ENCODE results near the gene DAW1. TPM values are rescaled to one million over a fixed set of nuclear protein-coding genes. Genes with fewer than 3 reads are reported as not detected.

The DAW1 gene
- total RNA-seq, 2 donors from 2014 or later: not detected

GRCh38 chr2:227889336-227889735 is 17.9 kb downstream of the DAW1 start:
- Histone ChIP-seq H3K36me3 (no peaks in the 10 kb centered on the region), H3K9me3 (no peaks in the 10 kb centered on the region), H3K27me3 (no peaks in the 10 kb centered on the region), H3K4me3 (no peak overlapping the region), H3K9ac (ENCODE audit: low read depth in 2 of 2, low read length in 2 of 2) (no peak overlapping the region), H3K27ac (no peak overlapping the region), H3K4me1 (no peaks in the 10 kb centered on the region)
- no peak for DNase-seq
- TF ChIP-seq CTCF (IDR thresholded peaks at IDR 0.05): no peak
- intact Hi-C loops (cut with DNase I): loop anchor here (5.0 kb wide), 1 partner anchor 232 kb away; no protein-coding TSS in a partner anchor

DNA sequence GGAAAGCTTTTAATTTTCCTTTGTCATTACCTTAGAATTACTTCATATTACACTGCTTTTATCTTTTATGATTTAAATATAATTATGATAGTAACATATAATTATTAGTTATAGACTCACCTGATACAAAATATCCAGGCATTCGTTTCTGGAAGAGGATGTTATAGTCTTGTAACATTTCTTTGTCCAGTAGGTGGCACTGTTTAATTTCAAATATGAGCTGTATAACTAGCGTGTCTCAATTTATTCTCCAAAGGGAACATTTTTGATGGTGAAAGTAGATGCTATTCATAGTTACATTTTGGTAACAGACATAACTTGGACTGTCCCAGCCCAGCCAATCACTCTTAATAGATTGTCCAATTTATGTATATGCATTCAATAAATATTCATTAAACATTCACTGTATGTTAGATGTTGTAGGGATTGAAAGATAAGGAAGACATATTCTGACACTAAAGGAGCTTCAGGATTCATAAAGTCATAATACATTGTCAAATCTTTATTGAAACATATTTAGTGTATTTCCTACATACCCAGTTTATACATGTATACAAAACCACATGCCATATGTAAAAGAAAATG is 19.2 kb downstream of the DAW1 start:
- peak; percentile 65 for TF ChIP-seq CTCF (IDR thresholded peaks at IDR 0.05)
- no peaks in the 10 kb centered on the region for H3K9me3 ChIP-seq
- H3K27me3 ChIP-seq: no peaks in the 10 kb centered on the region
- DNase-seq: no peak
- intact Hi-C loops (cut with DNase I): loop anchor here (5.0 kb wide), 1 partner anchor 767 kb away; no protein-coding TSS in a partner anchor
- H3K36me3 ChIP-seq: no peaks in the 10 kb centered on the region
- H3K9ac ChIP-seq (ENCODE audit: low read depth in 2 of 2, low read length in 2 of 2): no peak overlapping the region
- H3K4me3 ChIP-seq: no peak overlapping the region
- H3K27ac ChIP-seq: no peak overlapping the region
- H3K4me1 ChIP-seq: no peaks in the 10 kb centered on the region

GRCh38 chr2:227891673-227892072 is 20.2 kb downstream of the DAW1 start:
- intact Hi-C loops (cut with DNase I): loop anchor here (5.0 kb wide), 1 partner anchor 766 kb away; no protein-coding TSS in a partner anchor
- Histone ChIP-seq H3K27ac (no peak overlapping the region), H3K9ac (ENCODE audit: low read depth in 2 of 2, low read length in 2 of 2) (no peak overlapping the region), H3K4me3 (no peak overlapping the region), H3K27me3 (no peaks in the 10 kb centered on the region), H3K4me1 (no peaks in the 10 kb centered on the region), H3K9me3 (no peaks in the 10 kb centered on the region), H3K36me3 (no peaks in the 10 kb centered on the region)
- TF ChIP-seq CTCF (IDR thresholded peaks at IDR 0.05): no peak
- DNase-seq: no peak

- H3K9ac ChIP-seq (ENCODE audit: low read depth in 2 of 2, low read length in 2 of 2): no peak overlapping the region
- TF ChIP-seq CTCF (IDR thresholded peaks at IDR 0.05): no peak
- no peaks in the 10 kb centered on the region for H3K4me1 ChIP-seq
- intact Hi-C loops (cut with DNase I): no loop called here
- no peaks in the 10 kb centered on the region for H3K9me3 ChIP-seq
- no peak for DNase-seq
- H3K27me3 ChIP-seq: no peaks in the 10 kb centered on the region
- no peak overlapping the region for H3K27ac ChIP-seq
- H3K36me3 ChIP-seq: no peaks in the 10 kb centered on the region
- no peak overlapping the region for H3K4me3 ChIP-seq
Observed at GRCh38 chr2:227903381-227903780, 31.9 kb downstream of the DAW1 start.

GRCh38 chr2:227906991-227907390 is 35.6 kb downstream of the DAW1 start:
- no peaks in the 10 kb centered on the region for H3K4me1 ChIP-seq
- H3K9ac ChIP-seq (ENCODE audit: low read depth in 2 of 2, low read length in 2 of 2): no peak overlapping the region
- no peaks in the 10 kb centered on the region for H3K27me3 ChIP-seq
- no peak overlapping the region for H3K4me3 ChIP-seq
- TF ChIP-seq CTCF (IDR thresholded peaks at IDR 0.05): no peak
- H3K27ac ChIP-seq: no peak overlapping the region
- intact Hi-C loops (cut with DNase I): no loop called here
- H3K9me3 ChIP-seq: no peaks in the 10 kb centered on the region
- no peaks in the 10 kb centered on the region for H3K36me3 ChIP-seq
- no peak for DNase-seq

Data from colonic mucosa (tissue), 4 donors.